ENCODE measurements around the gene SUN3.

DNA sequence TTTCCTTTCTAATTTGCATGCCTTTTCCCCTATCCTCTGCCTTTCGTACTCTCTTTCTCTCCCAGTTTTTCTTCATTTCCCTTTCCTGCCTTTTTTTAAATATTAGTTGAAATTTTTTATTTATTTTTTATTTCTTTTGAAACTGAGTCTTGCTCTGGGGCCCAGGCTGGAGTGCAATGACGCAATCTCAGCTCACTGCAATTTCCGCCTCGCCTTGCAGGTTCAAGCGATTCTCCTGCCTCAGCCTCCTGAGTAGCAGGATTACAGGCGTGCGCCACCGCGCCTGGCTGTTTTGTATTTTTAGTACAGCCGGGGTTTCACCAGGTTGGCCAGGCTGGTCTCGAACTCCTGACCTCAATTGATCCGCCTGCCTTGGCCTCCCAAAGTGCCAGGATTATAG is 29.5 kb downstream of the SUN3 start:
- TF ChIP-seq CTCF (IDR thresholded peaks at IDR 0.05; ENCODE audit: low read depth, low read length) (no peak), POLR2A (IDR thresholded peaks at IDR 0.05; ENCODE audit: extremely low read depth, insufficient read length) (no peak)

Data from NB4 (cell line).